ENCODE measurements around the gene LAMC3.

GRCh38 chr9:131080589-131080988, 71.6 kb downstream of the LAMC3 start:
- TF ChIP-seq POLR2A (IDR thresholded peaks at IDR 0.05), result no peak
- TF ChIP-seq CTCF (IDR thresholded peaks at IDR 0.05), result no peak

All from testis (tissue), 2 donors.